Spleen (tissue), 11 donors: ENCODE data around the gene MANBA. TPM values are rescaled to one million over a fixed set of nuclear protein-coding genes. Genes with fewer than 3 reads are reported as not detected.
"Not testable (repeated sequence)": the region's sequence is repeated elsewhere in the genome, so short reads cannot be mapped to it uniquely, and the experiment has no call there.

Experiments used
- DNase-seq: peaks from one replicate; pipeline ENCODE4 v3.0.0-alpha.2; 2020
- H3K27ac ChIP-seq, 8 donors: fragments of 200-600 bp; sonication (generic) in 7 of 8; 1 replicate in 4 of 8; 2 replicates in 4 of 8; pipeline versions ENCODE4 v1.5.0 to v1.8.0; 2016 to 2021; ENCODE audit warnings: inconsistent platforms in 4 of 8, mild to moderate bottlenecking in 4 of 8, moderate library complexity in 1 of 8
- H3K27me3 ChIP-seq, 7 donors: fragments of 200-600 bp; sonication (generic) in 6 of 7; replicated peaks in 1 of 7; 1 replicate in 4 of 7; 2 replicates in 3 of 7; pipeline versions ENCODE4 v1.5.0 to v1.8.0; 2016 to 2021; ENCODE audit warnings: inconsistent platforms in 3 of 7, mild to moderate bottlenecking in 1 of 7
- H3K36me3 ChIP-seq, 6 donors: fragments of 200-600 bp; sonication (generic) in 5 of 6; 1 replicate in 4 of 6; 2 replicates in 2 of 6; pipeline versions ENCODE4 v1.5.0 to v1.8.0; 2016 to 2021; ENCODE audit warnings: inconsistent platforms in 2 of 6
- H3K4me1 ChIP-seq, 6 donors: fragments of 200-600 bp; sonication (generic) in 5 of 6; 1 replicate in 3 of 6; 2 replicates in 3 of 6; pipeline versions ENCODE4 v1.5.0 to v1.8.0; 2016 to 2021; ENCODE audit warnings: inconsistent platforms in 3 of 6
- H3K4me3 ChIP-seq, 8 donors: fragments of 200-600 bp; sonication (generic) in 7 of 8; 1 replicate in 4 of 8; 2 replicates in 4 of 8; pipeline versions ENCODE4 v1.5.0 to v1.8.0; 2016 to 2021; ENCODE audit warnings: inconsistent platforms in 4 of 8, mild to moderate bottlenecking in 4 of 8, moderate library complexity in 2 of 8
- H3K9me3 ChIP-seq, 8 donors: fragments of 200-600 bp; sonication (generic) in 7 of 8; 1 replicate in 4 of 8; 2 replicates in 4 of 8; pipeline versions ENCODE4 v1.5.0 to v1.8.0; 2016 to 2021; ENCODE audit warnings: inconsistent platforms in 4 of 8
- POLR2A ChIP-seq, 3 donors: fragments of 450-650 bp; IDR thresholded peaks; one replicate each; pipeline ENCODE4 v1.5.1; 2017; ENCODE audit warnings: antibody characterized with exemption in 3 of 3, mild to moderate bottlenecking in 1 of 3
- POLR2AphosphoS5 ChIP-seq, 3 donors: sonication (generic); formaldehyde crosslinking; IDR thresholded peaks; one replicate each; pipeline ENCODE4 v1.5.1; 2017; ENCODE audit warnings: antibody characterized with exemption in 3 of 3
- WGBS, 5 donors: extraction: QIAGEN DNeasy Blood & Tissue Kit in 3 of 5; methylation state at CpG; one replicate each; pipeline versions ENCODE4 v1.1.5 to v1.1.7; 2013 to 2018; 5-methylcytosine and 5-hydroxymethylcytosine counted together
- intact Hi-C: fragments of 100-400 bp; cut with DNase I; formaldehyde crosslinking; loops from one replicate; pipeline ENCODE4 v1.15.0; 2023; ENCODE audit warnings: low total_unique reads
- polyA plus RNA-seq, 3 donors: library from polyadenylated mRNA; stranded (reverse); fragments of 200-250 nt; gene quantifications; one replicate each; pipeline ENCODE4 v1.2.1, GENCODE V29; 2013
- total RNA-seq, 7 donors: library from RNA; depleted of rRNA in 3 of 7; stranded (reverse); fragments of >200 nt in 3 of 7; fragmentation: NEBNext Ultra II Directional in 4 of 7; extraction: Animal tissue kit (Norgen Biotek cat#: 25700) in 4 of 7; gene quantifications; one replicate each; pipeline versions ENCODE4 v1.1.0 to v1.2.1, GENCODE V29; 2016 to 2021
- TF ChIP-seq, protein P1 (sequence below), 11 experiments: fragments of 200-600 bp in 7 of 11; fragments of 450-650 bp in 4 of 11; sonication (generic) in 4 of 11; IDR thresholded peaks in 8 of 11; conservative IDR thresholded peaks in 3 of 11; 1 replicate in 7 of 11; 2 replicates in 4 of 11; pipeline versions ENCODE4 v1.4.0 to v1.8.0; 2016 to 2021; ENCODE audit warnings: antibody characterized with exemption in 11 of 11, inconsistent platforms in 4 of 11, mild to moderate bottlenecking in 1 of 11
- donor health status: healthy with polysubstance abuse.
- donor health status: DM: no; HTN: no; CAD: no; lungs with moderate emphysema.
- donor health status: DM: no; HTN: no; CAD: no.
- donor health status: Bipolar disorder and iron deficiency.
- donor health status: healthy.
- donor health status: DM: no; HTN: no; CAD: no.
- donor health status: DM: yes; HTN: yes; CAD: no.

MANBA gene
- total and polyA plus RNA-seq, 10 donors, result 15.7 to 112 (median 50.3) TPM

DNA sequence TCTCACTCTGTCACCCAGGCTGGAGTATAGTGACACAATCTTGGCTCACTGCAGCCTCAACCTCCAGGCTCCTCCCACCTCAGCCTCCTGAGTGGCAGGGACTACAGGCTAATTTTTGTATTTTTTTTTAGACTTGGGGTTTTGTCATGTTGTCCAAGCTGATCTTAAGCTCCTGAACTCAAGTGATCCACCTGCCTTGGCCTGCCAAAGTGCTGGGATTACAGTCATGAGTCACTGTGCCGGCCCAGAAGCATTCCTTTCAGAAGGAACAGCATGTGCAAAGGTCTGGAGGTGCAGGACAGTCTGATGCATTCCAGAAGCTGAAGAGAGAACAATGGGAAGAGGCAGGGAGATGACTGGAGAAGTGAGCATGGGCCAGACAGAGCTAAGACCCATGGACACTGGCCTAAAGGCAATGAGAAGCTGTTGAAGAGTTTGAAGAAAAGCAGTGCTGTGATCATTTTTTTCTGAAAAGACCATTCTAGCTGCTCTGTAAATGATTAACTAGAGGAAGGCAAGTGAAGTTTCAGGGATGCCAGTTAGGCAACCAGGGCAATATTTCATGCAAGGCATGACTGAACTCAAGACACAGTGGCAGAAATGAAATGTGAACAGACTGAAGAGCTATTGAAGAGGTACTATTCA lies 43.2 kb downstream of the MANBA start:
- intact Hi-C loops, result no loop called here
- Histone ChIP-seq H3K9me3 (no peaks in the 10 kb centered on the region), H3K4me1 (no peaks in the 10 kb centered on the region), H3K36me3 (peaks cover 0 to 100% (median 27%) of the 10 kb centered on the region in 6 donors), H3K27ac (no peak overlapping the region), H3K27me3 (no peaks in the 10 kb centered on the region), H3K4me3 (no peak overlapping the region)
- TF ChIP-seq, protein P1, sequence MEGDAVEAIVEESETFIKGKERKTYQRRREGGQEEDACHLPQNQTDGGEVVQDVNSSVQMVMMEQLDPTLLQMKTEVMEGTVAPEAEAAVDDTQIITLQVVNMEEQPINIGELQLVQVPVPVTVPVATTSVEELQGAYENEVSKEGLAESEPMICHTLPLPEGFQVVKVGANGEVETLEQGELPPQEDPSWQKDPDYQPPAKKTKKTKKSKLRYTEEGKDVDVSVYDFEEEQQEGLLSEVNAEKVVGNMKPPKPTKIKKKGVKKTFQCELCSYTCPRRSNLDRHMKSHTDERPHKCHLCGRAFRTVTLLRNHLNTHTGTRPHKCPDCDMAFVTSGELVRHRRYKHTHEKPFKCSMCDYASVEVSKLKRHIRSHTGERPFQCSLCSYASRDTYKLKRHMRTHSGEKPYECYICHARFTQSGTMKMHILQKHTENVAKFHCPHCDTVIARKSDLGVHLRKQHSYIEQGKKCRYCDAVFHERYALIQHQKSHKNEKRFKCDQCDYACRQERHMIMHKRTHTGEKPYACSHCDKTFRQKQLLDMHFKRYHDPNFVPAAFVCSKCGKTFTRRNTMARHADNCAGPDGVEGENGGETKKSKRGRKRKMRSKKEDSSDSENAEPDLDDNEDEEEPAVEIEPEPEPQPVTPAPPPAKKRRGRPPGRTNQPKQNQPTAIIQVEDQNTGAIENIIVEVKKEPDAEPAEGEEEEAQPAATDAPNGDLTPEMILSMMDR (IDR thresholded peaks at IDR 0.05 in 8 of 11, conservative IDR thresholded peaks at IDR 0.05 in 3 of 11), result no peak
- DNase-seq, result no peak
- WGBS, 5 donors, result 96 to 100% (median 100%) methylated on average over 1 of the region's 1 CpG

DNA sequence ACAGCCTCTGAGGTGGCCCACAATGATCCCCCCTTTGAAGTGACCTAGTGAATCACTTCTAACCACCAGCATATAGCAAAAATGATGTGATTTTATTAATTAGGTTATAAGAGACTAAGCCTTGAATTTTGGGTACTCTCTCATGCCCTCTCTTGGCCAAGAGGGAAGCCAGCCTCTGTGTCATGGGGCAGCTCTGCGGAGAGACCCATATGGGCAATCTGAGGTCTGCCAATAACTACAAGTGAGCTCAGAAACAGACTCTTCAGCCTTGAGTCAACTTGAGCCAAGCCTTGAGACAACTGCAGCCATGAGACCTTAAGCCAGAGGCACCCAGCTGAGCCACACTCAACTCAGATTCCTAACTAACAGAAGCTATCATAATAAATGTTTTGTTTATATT lies 45.7 kb downstream of the MANBA start:
- no peaks in the 10 kb centered on the region for H3K27me3 ChIP-seq
- H3K27ac ChIP-seq, result no peak overlapping the region
- no peak overlapping the region for H3K4me3 ChIP-seq
- intact Hi-C loops, result no loop called here
- DNase-seq, result no peak
- no peaks in the 10 kb centered on the region for H3K4me1 ChIP-seq
- TF ChIP-seq POLR2AphosphoS5 (IDR thresholded peaks at IDR 0.05), result no peak
- no peak for TF ChIP-seq POLR2A (IDR thresholded peaks at IDR 0.05)
- H3K36me3 ChIP-seq, result peaks cover 0 to 88% (median 19%) of the 10 kb centered on the region in 6 donors
- H3K9me3 ChIP-seq, result no peaks in the 10 kb centered on the region
- WGBS, 5 donors, result 86 to 100% (median 93%) methylated on average over 1 of the region's 1 CpG

DNA sequence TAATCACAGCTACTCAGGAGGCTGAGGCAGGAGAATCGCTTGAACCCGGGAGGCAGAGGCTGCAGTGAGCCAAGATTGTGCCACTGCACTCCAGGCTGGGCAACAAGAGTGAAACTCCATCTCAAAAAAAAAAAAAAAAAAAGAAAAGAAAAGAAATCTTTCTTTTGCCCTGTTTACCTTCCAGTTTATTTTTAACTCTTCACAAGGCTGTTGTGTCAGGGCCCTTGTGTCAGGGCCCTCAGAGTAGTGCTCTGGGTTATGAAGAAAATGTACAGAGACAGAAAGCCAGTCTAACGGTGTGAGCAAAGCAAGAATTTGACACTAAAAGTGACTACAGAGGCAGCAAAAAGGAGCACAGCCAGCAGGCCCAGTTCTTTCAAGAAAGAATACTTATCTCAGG lies 47.0 kb downstream of the MANBA start:
- intact Hi-C loops, DNase-seq, H3K4me3 ChIP-seq, H3K9me3 ChIP-seq, H3K27ac ChIP-seq, H3K4me1 ChIP-seq, H3K27me3 ChIP-seq: not testable (repeated sequence)
- peaks cover 0 to 75% (median 15%) of the 10 kb centered on the region in 6 donors for H3K36me3 ChIP-seq
- 94 to 99% (median 97%) methylated on average over 3 of the region's 3 CpGs for whole genome bisulfite sequencing, 5 donors

DNA sequence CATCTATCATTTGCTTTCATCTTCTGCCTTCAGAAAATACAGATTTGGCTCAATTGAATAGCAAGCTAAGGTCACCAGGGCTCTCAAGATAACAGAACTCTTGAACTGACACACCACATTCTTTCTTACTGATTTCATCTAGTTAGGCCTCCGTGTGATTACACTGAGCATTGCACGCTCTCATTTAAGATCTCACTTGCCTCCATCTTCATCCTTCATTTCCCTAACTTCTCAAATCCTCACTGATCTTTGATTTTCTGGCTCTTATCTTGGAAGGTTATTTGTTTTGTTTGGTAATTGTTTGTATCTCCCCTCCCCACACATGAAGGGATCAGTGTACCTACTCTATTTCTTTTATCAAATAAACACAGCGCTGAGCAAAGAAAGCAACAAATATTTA lies 47.7 kb downstream of the MANBA start:
- no peaks in the 10 kb centered on the region for H3K9me3 ChIP-seq
- no peak overlapping the region for H3K27ac ChIP-seq
- DNase-seq, result no peak
- no peak overlapping the region for H3K4me3 ChIP-seq
- H3K36me3 ChIP-seq, result peaks cover 0 to 68% (median 14%) of the 10 kb centered on the region in 6 donors
- WGBS, 5 donors, result 77 to 90% (median 85%) methylated on average over 3 of the region's 3 CpGs
- TF ChIP-seq POLR2A (IDR thresholded peaks at IDR 0.05) (no peak), POLR2AphosphoS5 (IDR thresholded peaks at IDR 0.05) (no peak)
- TF ChIP-seq, protein P1 (IDR thresholded peaks at IDR 0.05 in 8 of 11, conservative IDR thresholded peaks at IDR 0.05 in 3 of 11), result no peak
- intact Hi-C loops, result no loop called here
- H3K4me1 ChIP-seq, result no peaks in the 10 kb centered on the region
- no peaks in the 10 kb centered on the region for H3K27me3 ChIP-seq

DNA sequence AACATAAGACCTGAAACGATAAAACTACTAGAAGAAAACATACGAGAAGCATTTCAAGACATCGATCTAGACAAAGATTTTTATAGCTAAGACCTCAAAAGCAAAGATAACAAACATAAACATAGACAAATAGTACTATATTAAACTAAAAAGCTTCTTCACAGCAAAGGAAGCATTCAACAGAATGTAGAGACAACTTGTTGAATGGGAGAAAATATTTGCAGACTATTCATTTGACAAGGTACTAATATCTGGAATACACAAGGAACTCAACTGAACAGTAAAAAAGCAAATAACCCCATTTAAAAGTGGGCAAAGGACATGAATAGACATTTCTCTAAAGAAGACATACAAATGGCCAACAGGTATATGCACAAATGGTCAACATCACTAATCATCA lies 49.8 kb downstream of the MANBA start:
- TF ChIP-seq POLR2AphosphoS5 (IDR thresholded peaks at IDR 0.05), result no peak
- TF ChIP-seq, protein P1 (IDR thresholded peaks at IDR 0.05 in 8 of 11, conservative IDR thresholded peaks at IDR 0.05 in 3 of 11), result no peak
- TF ChIP-seq POLR2A (IDR thresholded peaks at IDR 0.05), result no peak

DNA sequence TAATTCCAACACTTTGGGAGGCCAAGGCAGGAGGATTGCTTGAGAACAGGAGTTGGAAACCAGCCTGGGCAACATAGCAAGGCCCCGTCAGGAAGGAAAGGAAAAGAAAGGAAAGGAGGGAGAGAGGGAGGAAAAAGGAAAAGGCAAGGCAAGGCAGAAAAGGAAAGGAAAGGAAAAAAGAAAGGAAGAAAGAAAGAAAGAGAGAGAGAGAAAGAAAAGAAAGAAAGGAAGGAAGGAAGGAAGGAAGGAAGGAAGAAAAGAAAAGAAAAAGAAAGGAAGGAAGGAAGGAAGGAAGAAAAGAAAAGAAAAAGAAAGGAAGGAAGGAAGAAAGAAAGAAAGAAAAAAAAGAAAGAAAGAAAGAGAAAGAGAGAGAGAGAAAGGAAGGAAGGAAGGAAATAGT lies 51.7 kb downstream of the MANBA start:
- peaks cover 0 to 47% (median 8%) of the 10 kb centered on the region in 6 donors for H3K36me3 ChIP-seq
- H3K4me1 ChIP-seq, H3K9me3 ChIP-seq, intact Hi-C loops, H3K27ac ChIP-seq, DNase-seq, H3K4me3 ChIP-seq, H3K27me3 ChIP-seq: not testable (repeated sequence)
- 95 to 100% (median 97%) methylated on average over 1 of the region's 1 CpG for WGBS, 5 donors

More for the DNA sequence above, 49.8 kb downstream of the MANBA start:
- Histone ChIP-seq H3K9me3 (peaks cover 0 to 7% (median 0%) of the 10 kb centered on the region in 8 donors), H3K4me3 (no peak overlapping the region), H3K36me3 (peaks cover 0 to 55% (median 10%) of the 10 kb centered on the region in 6 donors), H3K27me3 (no peaks in the 10 kb centered on the region), H3K27ac (no peak overlapping the region), H3K4me1 (no peaks in the 10 kb centered on the region)
- DNase-seq, result no peak
- intact Hi-C loops, result no loop called here
- WGBS, 5 donors, result 91 to 99% (median 95%) methylated on average over 3 of the region's 3 CpGs
